ENCODE measurements around the gene FKBP1B.
A peak's percentile ranks its signal among the peaks of the same experiment; 100 is the strongest.
"Not testable (repeated sequence)": the region's sequence is repeated elsewhere in the genome, so short reads cannot be mapped to it uniquely, and the experiment has no call there.

Gene FKBP1B

DNA sequence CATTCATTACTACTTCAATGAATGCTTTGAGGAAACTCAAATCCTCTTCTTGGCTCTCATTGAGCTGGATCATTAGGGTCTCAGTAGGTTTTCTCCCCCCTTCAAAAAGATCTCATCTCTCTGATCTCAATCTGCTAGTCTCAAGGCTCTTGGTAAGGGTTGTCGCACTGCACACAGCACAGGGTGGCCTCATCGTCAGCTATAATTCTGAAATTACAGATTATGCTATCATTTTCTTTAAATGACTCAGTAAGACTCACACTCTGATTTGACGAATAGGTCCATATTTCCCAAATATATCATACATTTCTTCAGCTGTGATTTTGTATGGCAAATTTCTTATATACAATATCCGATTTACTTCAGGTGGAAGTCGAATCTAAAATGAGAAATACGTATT lies 24.3 kb downstream of the FKBP1B start:
- DNase-seq = no peak

DNA sequence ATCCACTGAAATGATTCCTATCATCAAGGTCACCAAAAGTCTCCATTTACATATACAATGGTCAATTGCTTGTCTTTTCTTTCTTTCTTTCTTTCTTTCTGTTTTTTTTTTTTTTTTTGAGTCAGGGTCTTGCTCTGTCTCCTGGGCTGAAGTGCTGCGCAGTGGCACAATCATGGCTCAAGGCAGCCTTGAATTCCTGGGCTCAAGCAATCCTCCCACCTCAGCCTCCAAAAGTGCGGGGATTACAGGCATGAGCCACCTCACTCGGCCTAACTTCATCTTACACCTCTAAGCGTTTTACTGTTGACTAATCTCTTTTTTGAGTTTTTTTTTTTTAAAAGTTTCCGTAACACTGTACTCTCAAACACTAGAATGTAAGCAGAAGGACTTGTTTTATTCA lies 25.7 kb downstream of the FKBP1B start:
- no peak for DNase-seq

GRCh38 chr2:24075915-24076848 lies 26.6 kb downstream of the FKBP1B start, which contains the start of gene SF3B6:
Gene SF3B6, minus strand, starts transcription at chr2:24076326. Its CDS starts 97 bp downstream, at chr2:24076229.
- DNase-seq = peak; percentile 99

DNA sequence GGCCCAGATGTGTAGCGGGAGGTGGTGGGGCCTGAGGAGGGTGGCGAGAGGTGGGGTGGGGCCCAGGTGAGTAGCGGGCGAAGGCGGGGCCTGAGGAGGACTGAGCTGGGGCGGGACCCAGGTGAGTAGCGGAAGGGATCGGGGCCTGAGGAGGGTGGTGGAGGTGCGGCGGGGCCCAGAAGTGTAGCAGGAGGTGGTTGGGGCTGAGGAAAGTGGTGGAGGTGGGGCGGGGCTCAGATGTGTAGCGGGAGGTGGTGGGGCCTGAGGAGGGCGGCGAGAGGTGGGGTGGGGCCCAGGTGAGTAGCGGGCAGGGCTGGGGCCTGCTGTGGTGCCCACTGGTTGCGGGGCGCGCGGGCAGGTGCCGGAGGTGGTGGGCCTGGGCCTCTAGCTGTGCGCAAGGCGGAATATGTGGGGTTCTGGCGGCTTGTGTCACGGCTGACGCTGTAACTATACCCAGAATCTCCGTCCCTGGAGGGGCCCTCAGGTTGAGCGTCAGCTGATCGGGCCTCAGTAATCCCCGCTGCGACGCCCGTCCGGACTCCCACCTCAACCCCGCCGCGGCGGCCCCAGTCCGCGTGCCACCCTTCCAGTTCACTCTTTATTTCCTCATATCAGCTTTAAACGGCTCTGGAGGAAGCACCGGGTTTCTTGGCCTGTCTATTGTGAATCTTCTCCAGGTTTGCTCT lies 27.5 kb downstream of the FKBP1B start:
- DNase-seq = no peak

DNA sequence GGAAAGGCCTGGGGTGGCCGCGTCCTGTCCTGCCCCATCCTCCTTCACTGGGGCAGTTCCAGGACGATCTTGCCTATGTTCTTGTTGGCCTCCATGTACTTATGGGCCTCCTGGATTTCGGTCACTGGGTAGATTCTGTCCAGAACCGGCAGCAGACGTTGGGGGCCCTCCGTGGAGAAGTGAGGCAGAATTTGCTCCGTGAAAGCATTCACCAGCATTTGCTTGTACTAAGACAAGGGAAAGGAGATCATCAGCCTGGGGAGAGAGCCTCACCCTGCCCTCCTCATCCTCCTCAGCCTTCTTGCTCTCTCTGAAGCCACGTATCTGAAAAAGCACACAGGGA lies 28.0 kb downstream of the FKBP1B start:
- no peak for DNase-seq

- DNase-seq = no peak
Measured at GRCh38 chr2:24077879-24078278, 28.3 kb downstream of the FKBP1B start.

- DNase-seq = no peak
Measured at GRCh38 chr2:24080701-24081100, 31.2 kb downstream of the FKBP1B start.

DNA sequence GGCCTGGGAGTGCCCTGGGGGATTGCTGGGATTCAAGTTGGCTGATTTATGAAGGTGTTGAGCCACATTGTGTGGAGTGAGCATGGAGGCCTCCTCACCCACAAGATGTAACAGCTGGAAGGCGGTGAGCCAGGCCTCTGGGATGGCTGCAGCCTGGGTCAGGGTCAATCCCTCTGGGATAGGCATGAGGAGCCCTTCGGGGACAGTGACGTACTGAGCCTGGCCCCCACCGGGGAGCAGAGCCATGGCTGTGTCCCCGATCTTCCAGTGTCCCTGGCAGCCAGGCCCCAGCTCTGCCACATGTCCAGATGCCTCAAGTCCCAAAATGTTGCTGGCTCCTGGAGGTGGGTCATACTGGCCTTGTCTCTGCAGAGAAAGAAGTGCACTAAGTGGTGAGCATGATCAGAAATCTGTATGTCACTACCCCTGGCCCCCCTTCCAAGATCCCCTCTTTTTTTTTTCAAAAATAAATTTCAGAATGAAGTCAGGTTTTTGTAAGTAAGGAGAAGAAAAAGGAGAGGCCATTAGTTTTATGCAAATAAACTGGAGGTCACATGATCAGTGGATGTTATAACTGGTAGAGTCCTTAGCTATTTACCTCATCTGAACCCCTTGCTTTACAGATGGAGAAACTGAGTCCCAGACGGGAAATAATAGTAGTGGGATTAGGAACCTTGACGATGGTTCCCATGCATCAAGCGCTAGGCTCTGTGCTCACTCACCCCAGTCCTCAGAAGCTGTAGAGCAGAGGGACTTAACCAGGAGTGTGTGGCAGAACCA lies 33.4 kb downstream of the FKBP1B start:
- DNase-seq = no peak

GRCh38 chr2:24083567-24084385 lies 34.2 kb downstream of the FKBP1B start:
- peak; percentile 88 for DNase-seq

DNA sequence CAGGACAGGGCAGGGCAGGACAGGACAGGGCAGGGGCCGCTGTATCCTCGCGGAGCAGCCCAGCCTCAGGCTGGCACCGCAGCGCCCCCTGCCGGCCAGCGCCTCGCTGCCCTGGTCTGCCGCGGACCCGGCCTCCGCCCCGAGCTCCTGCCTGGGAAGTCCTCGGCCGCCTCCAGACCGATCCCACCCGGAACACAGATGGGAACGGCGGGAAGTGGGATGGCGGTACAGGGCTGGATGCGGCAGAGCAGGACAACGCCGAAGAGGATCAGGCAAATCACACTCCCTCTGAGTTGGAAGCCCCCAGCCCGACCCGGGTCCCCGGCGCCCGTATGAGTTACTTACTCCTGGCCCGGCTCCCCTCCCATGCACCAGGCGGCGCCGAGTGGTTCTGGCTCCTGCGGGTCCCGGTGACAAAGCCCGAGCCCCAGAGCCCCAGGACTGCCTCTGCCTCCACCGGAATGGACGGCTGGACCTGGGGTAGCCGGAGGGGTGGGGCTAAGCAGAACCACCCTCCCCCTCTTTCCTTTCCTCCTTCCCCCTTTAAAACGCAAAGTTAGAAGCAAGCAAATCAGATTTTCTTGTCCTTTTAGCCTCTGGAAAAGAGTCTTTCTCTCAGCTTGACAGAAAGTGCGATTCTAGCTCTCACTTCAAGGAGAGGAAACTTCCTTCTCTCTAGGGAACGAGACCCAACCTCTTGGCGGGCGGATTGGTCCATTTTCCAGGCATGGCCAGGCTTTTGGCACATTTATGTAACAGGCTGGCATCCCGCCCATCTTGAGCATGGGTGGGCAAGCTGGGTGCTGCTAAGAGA lies 35.1 kb downstream of the FKBP1B start, which contains the start of gene TP53I3:
TSS of gene TP53I3 (minus strand) at position 449 of the 814 bp plus-strand sequence. CDS start 508 bp downstream, outside the sequence.
- DNase-seq = peak; percentile 90

- no peak for DNase-seq
Measured at GRCh38 chr2:24085200-24085489, 35.6 kb downstream of the FKBP1B start.

GRCh38 chr2:24086241-24086640 lies 36.7 kb downstream of the FKBP1B start:
- DNase-seq = no peak

- no peak for DNase-seq
Measured at GRCh38 chr2:24087032-24087431, 37.5 kb downstream of the FKBP1B start.

- no peak for DNase-seq
Measured at GRCh38 chr2:24088821-24089359, 39.3 kb downstream of the FKBP1B start.

GRCh38 chr2:24093270-24093669 lies 43.7 kb downstream of the FKBP1B start:
- DNase-seq = not testable (repeated sequence)

GRCh38 chr2:24095171-24095677 lies 45.7 kb downstream of the FKBP1B start:
- DNase-seq = not testable (repeated sequence)

GRCh38 chr2:24100732-24101131 lies 51.2 kb downstream of the FKBP1B start:
- not testable (repeated sequence) for DNase-seq

DNA sequence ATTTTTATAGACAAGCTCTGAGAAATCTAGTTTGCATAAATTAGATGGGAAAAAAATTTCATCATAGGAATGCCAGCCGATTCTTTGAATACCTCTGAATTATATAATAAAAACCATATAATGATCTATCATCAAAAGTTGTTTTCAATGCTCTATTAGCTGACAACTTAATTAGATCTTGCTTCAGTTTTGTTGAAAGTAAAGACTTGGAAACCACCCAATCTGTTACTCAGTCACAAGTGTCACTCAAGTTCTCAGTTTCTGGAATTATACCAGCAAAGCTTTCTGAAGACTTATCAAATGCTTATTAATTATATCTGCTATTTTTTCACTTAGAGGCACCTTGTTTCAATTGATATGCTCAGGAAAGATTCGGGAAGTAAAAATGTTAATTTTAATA lies 52.5 kb downstream of the FKBP1B start:
- no peak for DNase-seq

DNA sequence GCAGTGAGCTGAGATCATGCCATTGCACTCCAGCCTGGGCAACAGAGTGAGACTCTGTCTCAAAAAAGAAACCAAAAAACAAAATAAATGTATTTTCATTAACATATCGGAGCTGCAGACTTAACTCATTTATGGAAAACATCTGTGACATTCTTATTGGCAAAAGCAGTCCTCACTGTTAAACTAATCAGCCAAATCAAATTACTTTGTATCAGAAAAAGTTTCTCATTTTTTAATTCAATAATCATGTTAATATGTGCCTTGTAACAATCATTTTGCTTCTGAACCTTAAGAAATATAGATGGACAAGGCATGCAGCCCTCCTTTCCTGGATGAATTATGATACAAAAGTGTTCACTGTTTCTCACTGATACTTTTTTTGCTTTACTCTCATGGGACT lies 53.1 kb downstream of the FKBP1B start:
- DNase-seq = no peak

DNA sequence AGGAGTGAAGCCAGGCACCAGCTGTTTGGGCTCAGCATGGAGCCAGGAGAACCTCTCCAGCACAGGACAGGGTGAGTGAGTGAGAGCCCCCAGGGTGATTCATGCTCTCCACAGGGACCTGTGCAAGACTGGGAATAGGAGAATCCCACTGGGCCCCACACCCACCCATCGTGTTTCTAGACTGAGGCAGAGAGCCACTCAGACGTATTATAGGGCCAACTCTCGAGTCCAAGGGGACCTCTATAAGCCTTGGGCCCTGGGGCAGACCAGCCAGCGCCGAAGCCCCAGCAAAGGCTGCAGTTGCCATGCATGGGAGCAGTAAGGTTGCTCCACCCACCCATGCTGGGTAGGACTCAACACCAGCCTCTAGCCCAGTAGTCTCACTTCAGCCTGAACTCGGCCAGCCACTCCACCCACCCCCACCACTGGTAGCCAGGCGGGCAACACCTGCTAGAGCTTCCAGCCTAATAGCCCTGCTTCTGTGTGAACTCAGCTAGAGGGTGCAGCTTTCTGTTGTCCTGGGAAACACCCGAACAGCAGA lies 54.6 kb downstream of the FKBP1B start:
- no peak for DNase-seq

GRCh38 chr2:24104906-24105305 lies 55.4 kb downstream of the FKBP1B start:
- DNase-seq = no peak

Data from fibroblast of skin of right quadriceps (primary cell).